ENCODE data around the gene COA7.

Gene COA7

DNA sequence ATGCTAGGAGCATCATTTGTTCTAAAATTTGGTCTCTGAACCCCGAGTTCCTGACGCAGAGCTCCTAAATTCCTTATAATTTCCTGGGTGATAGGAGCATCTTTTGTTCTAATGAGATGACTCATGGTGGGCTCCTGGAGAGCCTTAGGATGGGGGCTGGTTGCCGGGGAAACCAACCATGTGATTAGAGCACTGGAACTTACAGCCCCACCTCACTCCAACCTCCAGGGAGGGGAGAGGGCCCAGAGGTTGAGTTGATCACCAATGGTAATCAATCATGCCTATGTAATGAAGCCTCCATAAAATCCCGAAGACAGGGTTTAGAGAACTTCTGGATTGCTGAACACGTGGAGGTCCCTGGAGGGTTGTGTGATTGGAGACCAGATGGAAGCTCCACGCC, 57.5 kb downstream of the COA7 start:
- no peaks in the 10 kb centered on the region for H4K20me1 ChIP-seq (ENCODE audit: insufficient read depth, low read length)
- no peak overlapping the region for H3K9ac ChIP-seq (ENCODE audit: low read length)
- H3K4me2 ChIP-seq (ENCODE audit: low read length), result peak overlapping the region; percentile 15; the same call in 1 of the 2 replicates
- no peaks in the 10 kb centered on the region for H3K9me2 ChIP-seq (ENCODE audit: low read depth, low read length)
- no peak overlapping the region for H2AFZ ChIP-seq (ENCODE audit: low read length)
- H3K36me3 ChIP-seq (ENCODE audit: insufficient read depth, low read length), result peaks cover 3% of the 10 kb centered on the region; the same call in 1 of the 2 replicates
- H3K9me3 ChIP-seq (ENCODE audit: low read length), result no peaks in the 10 kb centered on the region
- H3K4me1 ChIP-seq (ENCODE audit: insufficient read depth, low read length, severe bottlenecking), result peaks cover 48% of the 10 kb centered on the region
- no peaks in the 10 kb centered on the region for H3F3A ChIP-seq (ENCODE audit: insufficient read depth, low read length)
- H3K79me2 ChIP-seq (ENCODE audit: insufficient read depth, low read length), result no peaks in the 10 kb centered on the region; the same call in 1 of the 2 replicates
- peak overlapping the region; percentile 60 for H3K27ac ChIP-seq (ENCODE audit: low read depth, low read length, poor library complexity, severe bottlenecking)
- no peak overlapping the region for H3K4me3 ChIP-seq (ENCODE audit: low read depth, low read length, poor library complexity, severe bottlenecking)
- no peaks in the 10 kb centered on the region for H3K27me3 ChIP-seq (ENCODE audit: insufficient read depth, low read length)
- no peak for TF ChIP-seq EZH2 (IDR thresholded peaks at IDR 0.05; ENCODE audit: borderline replicate concordance, low read length)
- TF ChIP-seq, protein P1, sequence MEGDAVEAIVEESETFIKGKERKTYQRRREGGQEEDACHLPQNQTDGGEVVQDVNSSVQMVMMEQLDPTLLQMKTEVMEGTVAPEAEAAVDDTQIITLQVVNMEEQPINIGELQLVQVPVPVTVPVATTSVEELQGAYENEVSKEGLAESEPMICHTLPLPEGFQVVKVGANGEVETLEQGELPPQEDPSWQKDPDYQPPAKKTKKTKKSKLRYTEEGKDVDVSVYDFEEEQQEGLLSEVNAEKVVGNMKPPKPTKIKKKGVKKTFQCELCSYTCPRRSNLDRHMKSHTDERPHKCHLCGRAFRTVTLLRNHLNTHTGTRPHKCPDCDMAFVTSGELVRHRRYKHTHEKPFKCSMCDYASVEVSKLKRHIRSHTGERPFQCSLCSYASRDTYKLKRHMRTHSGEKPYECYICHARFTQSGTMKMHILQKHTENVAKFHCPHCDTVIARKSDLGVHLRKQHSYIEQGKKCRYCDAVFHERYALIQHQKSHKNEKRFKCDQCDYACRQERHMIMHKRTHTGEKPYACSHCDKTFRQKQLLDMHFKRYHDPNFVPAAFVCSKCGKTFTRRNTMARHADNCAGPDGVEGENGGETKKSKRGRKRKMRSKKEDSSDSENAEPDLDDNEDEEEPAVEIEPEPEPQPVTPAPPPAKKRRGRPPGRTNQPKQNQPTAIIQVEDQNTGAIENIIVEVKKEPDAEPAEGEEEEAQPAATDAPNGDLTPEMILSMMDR (IDR thresholded peaks at IDR 0.05; ENCODE audit: low read length), result no peak

DNA sequence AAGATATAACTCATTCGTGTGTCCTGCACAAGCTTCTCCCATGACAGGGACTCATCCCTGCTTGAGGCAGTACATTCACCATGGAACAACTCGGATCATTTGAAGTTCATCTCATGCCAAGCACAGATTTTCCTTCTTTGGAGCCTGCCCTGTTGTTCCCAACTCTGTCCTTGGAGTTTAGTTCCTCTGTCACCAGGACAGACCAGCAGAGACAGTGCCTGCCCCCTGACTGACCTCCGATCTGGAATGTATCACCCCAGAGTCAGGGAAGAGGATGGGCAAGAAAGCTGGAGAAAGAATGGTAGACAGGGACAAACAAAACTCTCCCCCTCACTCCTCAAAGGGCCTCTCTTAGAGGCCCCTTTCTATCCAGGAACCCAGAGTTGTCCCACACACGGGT, 60.2 kb downstream of the COA7 start:
- Histone ChIP-seq H3K27me3 (ENCODE audit: insufficient read depth, low read length) (no peaks in the 10 kb centered on the region), H3K4me2 (ENCODE audit: low read length) (peak overlapping the region; percentile 73), H3K9me2 (ENCODE audit: low read depth, low read length) (no peaks in the 10 kb centered on the region), H3K36me3 (ENCODE audit: insufficient read depth, low read length) (peaks cover 3% of the 10 kb centered on the region), H3F3A (ENCODE audit: insufficient read depth, low read length) (no peaks in the 10 kb centered on the region), H3K9ac (ENCODE audit: low read length) (peak overlapping the region; percentile 60), H3K4me3 (ENCODE audit: low read depth, low read length, poor library complexity, severe bottlenecking) (peak overlapping the region; percentile 45), H3K79me2 (ENCODE audit: insufficient read depth, low read length) (no peaks in the 10 kb centered on the region; the same call in 1 of the 2 replicates), H2AFZ (ENCODE audit: low read length) (no peak overlapping the region), H3K27ac (ENCODE audit: low read depth, low read length, poor library complexity, severe bottlenecking) (peak overlapping the region; percentile 98), H3K4me1 (ENCODE audit: insufficient read depth, low read length, severe bottlenecking) (peaks cover 74% of the 10 kb centered on the region), H3K9me3 (ENCODE audit: low read length) (no peaks in the 10 kb centered on the region), H4K20me1 (ENCODE audit: insufficient read depth, low read length) (no peaks in the 10 kb centered on the region)
- TF ChIP-seq, protein P1 (IDR thresholded peaks at IDR 0.05; ENCODE audit: low read length), result no peak
- no peak for TF ChIP-seq EZH2 (IDR thresholded peaks at IDR 0.05; ENCODE audit: borderline replicate concordance, low read length)

DNA sequence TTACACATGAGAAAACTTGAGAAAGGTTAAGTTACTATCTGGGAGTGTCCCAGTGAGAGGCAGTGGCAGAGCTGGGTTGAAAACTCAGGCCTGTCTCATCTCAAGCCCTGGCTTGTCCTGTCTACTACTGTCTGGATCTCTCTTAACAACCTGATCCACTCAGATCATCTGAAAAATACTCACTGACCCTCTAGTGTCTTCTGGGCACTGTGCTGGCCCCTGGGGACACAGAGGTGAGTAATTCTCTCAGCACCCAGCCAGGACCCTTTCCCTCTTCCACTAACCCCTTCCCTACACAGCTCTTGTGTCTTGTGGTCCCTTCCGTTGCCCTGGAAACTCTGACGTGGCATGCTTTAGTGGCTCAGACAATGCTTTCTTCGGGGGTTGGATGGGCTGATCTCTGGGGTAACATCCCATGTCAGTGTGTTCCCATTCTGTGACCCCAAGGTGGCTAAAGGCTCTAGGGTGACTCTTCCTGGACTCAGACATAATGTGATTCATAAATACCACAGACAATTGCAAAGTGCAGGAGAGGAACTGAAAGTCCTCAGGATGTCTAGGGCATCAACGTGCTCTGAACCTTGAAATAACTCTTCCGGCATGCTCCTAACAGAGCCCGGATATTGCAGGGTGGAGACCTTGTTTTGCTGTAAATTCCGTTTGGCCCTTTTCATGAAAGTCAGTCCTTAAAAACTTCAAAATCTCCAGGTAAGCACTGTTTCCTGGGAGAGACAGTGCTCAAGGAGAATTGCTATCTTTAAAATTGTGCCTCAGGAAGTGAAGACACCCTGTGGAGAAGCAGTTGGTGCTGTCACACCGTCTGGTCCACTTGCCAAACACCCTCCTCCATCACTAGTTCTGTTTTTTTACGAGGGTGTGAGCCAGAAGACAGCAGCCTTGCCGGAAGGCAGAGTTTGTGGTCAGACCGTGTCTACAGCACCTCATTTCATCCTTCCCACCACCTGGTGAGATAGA, 61.1 kb downstream of the COA7 start:
- peak overlapping the region; percentile 73 for H3K4me2 ChIP-seq (ENCODE audit: low read length)
- peaks cover 83% of the 10 kb centered on the region for H3K4me1 ChIP-seq (ENCODE audit: insufficient read depth, low read length, severe bottlenecking)
- H3K27me3 ChIP-seq (ENCODE audit: insufficient read depth, low read length), result no peaks in the 10 kb centered on the region
- H3K36me3 ChIP-seq (ENCODE audit: insufficient read depth, low read length), result no peaks in the 10 kb centered on the region; the same call in 1 of the 2 replicates
- no peaks in the 10 kb centered on the region for H3K9me3 ChIP-seq (ENCODE audit: low read length)
- peak overlapping the region; percentile 60 for H3K9ac ChIP-seq (ENCODE audit: low read length)
- no peaks in the 10 kb centered on the region for H3F3A ChIP-seq (ENCODE audit: insufficient read depth, low read length)
- TF ChIP-seq, protein P1 (IDR thresholded peaks at IDR 0.05; ENCODE audit: low read length), result no peak
- no peak for TF ChIP-seq EZH2 (IDR thresholded peaks at IDR 0.05; ENCODE audit: borderline replicate concordance, low read length)
- H3K79me2 ChIP-seq (ENCODE audit: insufficient read depth, low read length), result no peaks in the 10 kb centered on the region; the same call in 1 of the 2 replicates
- H3K27ac ChIP-seq (ENCODE audit: low read depth, low read length, poor library complexity, severe bottlenecking), result peak overlapping the region; percentile 98
- peak overlapping the region; percentile 45 for H3K4me3 ChIP-seq (ENCODE audit: low read depth, low read length, poor library complexity, severe bottlenecking)
- H3K9me2 ChIP-seq (ENCODE audit: low read depth, low read length), result no peaks in the 10 kb centered on the region
- H4K20me1 ChIP-seq (ENCODE audit: insufficient read depth, low read length), result no peaks in the 10 kb centered on the region
- no peak overlapping the region for H2AFZ ChIP-seq (ENCODE audit: low read length)
